8988T (cell line): ENCODE measurements around the gene CYP3A7.
"Not testable (repeated sequence)": the region's sequence is repeated elsewhere in the genome, so short reads cannot be mapped to it uniquely, and the experiment has no call there.

Experiments used
- DNase-seq: peaks from one replicate; pipeline ENCODE4 v3.0.0; 2011

CYP3A7 gene

GRCh38 chr7:99740573-99741440 is 5.8 kb upstream of the CYP3A7 start:
- no peak for DNase-seq

GRCh38 chr7:99739699-99740572 is 4.9 kb upstream of the CYP3A7 start:
- no peak for DNase-seq

GRCh38 chr7:99737726-99738125 is 2.7 kb upstream of the CYP3A7 start:
- DNase-seq = no peak

GRCh38 chr7:99736667-99737066 is 1.7 kb upstream of the CYP3A7 start:
- DNase-seq = not testable (repeated sequence)

- DNase-seq = no peak
These were observed 1.5 kb downstream of the CYP3A7 start for GRCh38 chr7:99733448-99733847.

- DNase-seq = no peak
These were observed 2.0 kb downstream of the CYP3A7 start for GRCh38 chr7:99733003-99733402.

- DNase-seq = no peak
These were observed 3.2 kb downstream of the CYP3A7 start for GRCh38 chr7:99731638-99732374.

GRCh38 chr7:99730992-99731391 is 4.0 kb downstream of the CYP3A7 start:
- no peak for DNase-seq

GRCh38 chr7:99730238-99730810 is 4.7 kb downstream of the CYP3A7 start:
- no peak for DNase-seq

GRCh38 chr7:99729486-99730237 is 5.3 kb downstream of the CYP3A7 start:
- no peak for DNase-seq

GRCh38 chr7:99728615-99729014 is 6.4 kb downstream of the CYP3A7 start:
- no peak for DNase-seq

GRCh38 chr7:99723201-99723600 is 11.8 kb downstream of the CYP3A7 start:
- not testable (repeated sequence) for DNase-seq

- no peak for DNase-seq
These were observed 14.0 kb downstream of the CYP3A7 start for GRCh38 chr7:99720800-99721595.

- no peak for DNase-seq
These were observed 14.8 kb downstream of the CYP3A7 start for GRCh38 chr7:99719996-99720769.

- DNase-seq = no peak
These were observed 20.9 kb downstream of the CYP3A7 start for GRCh38 chr7:99713995-99714570.

GRCh38 chr7:99709838-99710578 is 25.0 kb downstream of the CYP3A7 start:
- no peak for DNase-seq

- DNase-seq = no peak
These were observed 25.7 kb downstream of the CYP3A7 start for GRCh38 chr7:99709260-99709659.

- DNase-seq = no peak
These were observed 27.9 kb downstream of the CYP3A7 start for GRCh38 chr7:99707096-99707495.

- no peak for DNase-seq
These were observed 35.0 kb downstream of the CYP3A7 start for GRCh38 chr7:99699946-99700345.
